HG02678 (cell line): ENCODE measurements around the gene EFNB1.

Experiments
- ATAC-seq: cut with Tn5 transposase; IDR thresholded peaks from one replicate; pipeline ENCODE4 v1.9.1; 2021; ENCODE audit warnings: mild to moderate bottlenecking, moderate library complexity; ENCODE audit not compliant: unreplicated experiment

Gene EFNB1

GRCh38 chrX:68842781-68843581, 14.2 kb downstream of the EFNB1 start:
- no peak for ATAC-seq

- ATAC-seq = no peak
Observed at GRCh38 chrX:68843992-68844391, 15.2 kb downstream of the EFNB1 start.

- no peak for ATAC-seq
Observed at GRCh38 chrX:68844581-68844980, 15.8 kb downstream of the EFNB1 start.

- ATAC-seq = no peak
Observed at GRCh38 chrX:68846536-68846935, 17.7 kb downstream of the EFNB1 start.

- no peak for ATAC-seq
Observed at GRCh38 chrX:68847172-68847571, 18.4 kb downstream of the EFNB1 start.

- ATAC-seq = no peak
Observed at GRCh38 chrX:68848189-68848940, 19.5 kb downstream of the EFNB1 start.

- ATAC-seq = no peak
Observed at GRCh38 chrX:68851082-68851481, 22.3 kb downstream of the EFNB1 start.

GRCh38 chrX:68852046-68852445, 23.2 kb downstream of the EFNB1 start:
- ATAC-seq = no peak

- ATAC-seq = no peak
Observed at GRCh38 chrX:68853665-68854251, 24.9 kb downstream of the EFNB1 start.

- ATAC-seq = no peak
Observed at GRCh38 chrX:68865300-68865699, 36.5 kb downstream of the EFNB1 start.

GRCh38 chrX:68865926-68866325, 37.1 kb downstream of the EFNB1 start:
- no peak for ATAC-seq

GRCh38 chrX:68867458-68868112, 38.8 kb downstream of the EFNB1 start:
- no peak for ATAC-seq

- ATAC-seq = no peak
Observed at GRCh38 chrX:68868316-68868715, 39.5 kb downstream of the EFNB1 start.

GRCh38 chrX:68868902-68869800, 40.3 kb downstream of the EFNB1 start:
- ATAC-seq = no peak

GRCh38 chrX:68870357-68870756, 41.5 kb downstream of the EFNB1 start:
- ATAC-seq = no peak

GRCh38 chrX:68872171-68872570, 43.4 kb downstream of the EFNB1 start:
- ATAC-seq = no peak

- ATAC-seq = no peak
Observed at GRCh38 chrX:68874076-68874475, 45.3 kb downstream of the EFNB1 start.

- no peak for ATAC-seq
Observed at GRCh38 chrX:68876731-68877130, 47.9 kb downstream of the EFNB1 start.

- ATAC-seq = no peak
Observed at GRCh38 chrX:68877606-68878005, 48.8 kb downstream of the EFNB1 start.

GRCh38 chrX:68878977-68879645, 50.3 kb downstream of the EFNB1 start:
- no peak for ATAC-seq
